Measurements from ENCODE around the gene MKRN2. TPM values are rescaled to one million over a fixed set of nuclear protein-coding genes. Genes with fewer than 3 reads are reported as not detected.
"Not testable (repeated sequence)": the region's sequence is repeated elsewhere in the genome, so short reads cannot be mapped to it uniquely, and the experiment has no call there.

The MKRN2 gene
- total RNA-seq, 2 experiments from 2014 or later, result 21.5 to 24.9 TPM

DNA sequence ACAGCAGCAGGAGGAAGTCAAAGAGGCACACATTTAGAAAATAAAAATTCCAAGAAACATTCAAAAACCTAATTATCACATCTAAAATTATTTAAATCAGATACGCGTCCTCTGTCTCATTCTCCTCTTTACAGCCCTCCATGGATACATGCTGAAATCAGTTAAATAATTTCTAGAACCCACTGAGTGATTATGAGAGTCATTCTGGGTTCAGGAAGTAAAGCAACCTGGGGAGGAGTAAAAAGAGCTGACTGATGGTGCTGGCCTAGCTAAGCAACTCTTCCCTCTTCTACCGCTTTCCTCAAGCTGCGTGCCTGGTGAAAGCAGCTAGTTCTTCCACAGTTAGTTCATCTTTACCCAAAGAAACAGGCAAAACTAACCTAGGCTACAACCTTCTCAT is 58.4 kb downstream of the MKRN2 start:
- ATAC-seq, result peak; percentile 53
- H3K27ac Mint-ChIP-seq, result peak overlapping the region; percentile 19
- CTCF ChIA-PET, result interaction anchor here (1.1 to 1.4 kb wide), 5 partner anchors 10 to 94 kb away, joined by 3 read pairs; partner anchors contain the start of gene RAF1

DNA sequence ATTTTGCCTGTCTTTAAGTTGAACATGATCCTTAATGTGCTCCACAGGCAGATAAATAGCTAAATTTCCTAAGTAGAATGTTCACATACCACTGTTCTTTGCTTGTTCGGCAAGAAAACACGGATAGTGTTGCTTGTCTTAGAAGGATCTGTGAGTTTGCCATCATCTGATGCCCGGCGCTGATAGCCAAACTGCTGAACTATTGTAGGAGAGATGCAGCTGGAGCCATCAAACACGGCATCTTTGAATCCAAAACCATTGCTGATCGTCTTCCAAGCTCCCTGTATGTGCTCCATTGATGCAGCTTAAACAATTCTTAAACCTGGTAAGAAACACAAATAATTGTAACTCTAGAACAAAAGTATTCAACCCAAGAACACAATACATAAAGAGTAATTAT is 61.5 kb downstream of the MKRN2 start:
- DNase-seq, result no peak
- no peak for ATAC-seq
- Mint-ChIP-seq H3K4me3 (no peak overlapping the region), H3K4me1 (peaks cover 43% of the 10 kb centered on the region), H3K9me3 (ENCODE audit: low read depth) (no peaks in the 10 kb centered on the region), H3K27me3 (no peaks in the 10 kb centered on the region), H3K36me3 (ENCODE audit: low read depth) (peaks cover 20% of the 10 kb centered on the region), H3K27ac (no peak overlapping the region)
- CTCF ChIA-PET, result interaction anchor here (0.6 to 1.3 kb wide), 4 partner anchors 10 to 356 kb away, joined by 3 read pairs; no protein-coding TSS in a partner anchor
- intact Hi-C loops (cut with DNase I, micrococcal nuclease), result no loop called here
- POLR2A ChIA-PET, result interaction anchor here (0.6 kb wide), 2 partner anchors 32 to 223 kb away, joined by 3 read pairs; no protein-coding TSS in a partner anchor

More for the DNA sequence above, 58.4 kb downstream of the MKRN2 start:
- peaks cover 39% of the 10 kb centered on the region for H3K4me1 Mint-ChIP-seq
- H3K9me3 Mint-ChIP-seq (ENCODE audit: low read depth), result no peaks in the 10 kb centered on the region
- POLR2A ChIA-PET, result interaction anchor here (0.6 to 1.3 kb wide), 2 partner anchors 8 to 386 kb away, joined by 3 to 5 read pairs; no protein-coding TSS in a partner anchor
- peaks cover 29% of the 10 kb centered on the region for H3K36me3 Mint-ChIP-seq (ENCODE audit: low read depth)
- H3K27me3 Mint-ChIP-seq, result no peaks in the 10 kb centered on the region
- H3K4me3 Mint-ChIP-seq, result no peak overlapping the region
- intact Hi-C loops (cut with DNase I, micrococcal nuclease), result no loop called here
- DNase-seq, result no peak

DNA sequence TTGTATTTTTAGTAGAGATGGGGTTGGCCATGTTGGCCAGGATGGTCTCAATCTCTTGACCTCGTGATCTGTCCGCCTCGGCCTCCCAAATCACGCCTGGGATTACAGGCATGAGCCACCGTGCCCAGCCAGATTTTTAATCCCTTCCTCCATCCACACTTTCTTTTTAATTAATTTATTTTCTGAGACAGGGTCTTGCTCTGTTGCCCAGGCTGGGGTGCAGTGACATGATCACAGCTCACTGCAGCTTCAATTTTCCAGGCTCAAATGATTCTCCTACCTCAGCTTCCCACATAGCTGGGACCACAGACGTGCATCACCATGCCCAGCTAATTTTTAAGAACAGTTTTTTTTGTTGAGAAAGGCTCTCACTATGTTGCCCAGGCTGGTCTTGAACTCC is 63.4 kb downstream of the MKRN2 start:
- no peak overlapping the region for H3K27ac Mint-ChIP-seq
- peaks cover 10% of the 10 kb centered on the region for H3K36me3 Mint-ChIP-seq (ENCODE audit: low read depth)
- DNase-seq (no peak), ATAC-seq (no peak)
- intact Hi-C loops (cut with DNase I, micrococcal nuclease), result no loop called here
- POLR2A ChIA-PET, result no interaction called here
- H3K9me3 Mint-ChIP-seq (ENCODE audit: low read depth), result no peaks in the 10 kb centered on the region
- H3K4me1 Mint-ChIP-seq, result peaks cover 40% of the 10 kb centered on the region
- no peaks in the 10 kb centered on the region for H3K27me3 Mint-ChIP-seq
- H3K4me3 Mint-ChIP-seq, result no peak overlapping the region
- CTCF ChIA-PET, result no interaction called here

DNA sequence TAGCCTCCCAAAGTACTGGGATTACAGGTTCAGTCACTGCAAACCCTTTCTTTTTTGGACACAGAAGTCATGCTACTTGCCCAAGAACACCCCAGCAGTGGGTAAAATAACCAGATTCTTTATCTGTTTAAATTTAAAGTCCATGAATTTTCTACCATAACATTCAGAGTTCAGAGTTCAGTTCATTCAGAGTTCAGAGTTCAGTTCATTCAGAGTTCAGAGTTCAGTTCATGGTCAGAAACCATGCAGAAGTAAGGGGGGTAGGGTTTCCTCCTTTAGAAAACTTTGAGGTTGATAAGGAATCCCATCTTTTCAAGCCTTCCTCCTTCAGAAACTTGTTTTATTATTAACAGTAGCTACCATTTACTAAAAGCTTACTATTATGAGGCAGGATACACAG is 63.8 kb downstream of the MKRN2 start:
- POLR2A ChIA-PET, result no interaction called here
- H3K4me1 Mint-ChIP-seq, result peaks cover 42% of the 10 kb centered on the region
- CTCF ChIA-PET, result interaction anchor here (0.5 kb wide), 1 partner anchor 38 kb away, joined by 3 read pairs; no protein-coding TSS in a partner anchor
- no peaks in the 10 kb centered on the region for H3K9me3 Mint-ChIP-seq (ENCODE audit: low read depth)
- no peak overlapping the region for H3K4me3 Mint-ChIP-seq
- no peaks in the 10 kb centered on the region for H3K27me3 Mint-ChIP-seq
- peaks cover 7% of the 10 kb centered on the region for H3K36me3 Mint-ChIP-seq (ENCODE audit: low read depth)
- intact Hi-C loops (cut with DNase I, micrococcal nuclease), result no loop called here
- ATAC-seq, result no peak
- peak overlapping the region; percentile 6 for H3K27ac Mint-ChIP-seq
- no peak for DNase-seq

DNA sequence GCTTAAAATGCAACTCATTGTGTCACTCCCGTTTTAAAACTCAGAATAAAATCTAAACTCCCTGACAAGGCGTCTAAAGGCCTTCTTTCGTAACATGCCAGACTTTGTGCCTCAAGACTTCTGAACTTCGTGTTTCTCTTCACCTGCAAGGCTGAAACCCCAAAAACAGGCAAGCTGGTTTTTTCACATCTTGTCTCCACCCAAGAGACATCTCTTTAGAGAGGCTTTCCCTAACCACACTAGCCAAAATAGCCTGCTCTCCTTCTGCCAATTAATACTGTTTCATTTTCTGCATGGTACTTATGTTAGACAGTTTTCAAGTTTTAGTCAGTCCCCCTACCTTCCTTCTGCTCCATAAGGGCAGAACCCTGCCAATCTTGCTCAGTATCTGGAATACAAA is 65.4 kb downstream of the MKRN2 start:
- ChIA-PET POLR2A (no interaction called here), CTCF (no interaction called here)
- DNase-seq, result no peak
- Mint-ChIP-seq H3K9me3 (ENCODE audit: low read depth) (no peaks in the 10 kb centered on the region), H3K27ac (peak overlapping the region; percentile 35), H3K36me3 (ENCODE audit: low read depth) (peaks cover 4% of the 10 kb centered on the region), H3K4me1 (peaks cover 46% of the 10 kb centered on the region), H3K27me3 (no peaks in the 10 kb centered on the region), H3K4me3 (no peak overlapping the region)
- intact Hi-C loops (cut with DNase I, micrococcal nuclease), result no loop called here
- ATAC-seq, result no peak

DNA sequence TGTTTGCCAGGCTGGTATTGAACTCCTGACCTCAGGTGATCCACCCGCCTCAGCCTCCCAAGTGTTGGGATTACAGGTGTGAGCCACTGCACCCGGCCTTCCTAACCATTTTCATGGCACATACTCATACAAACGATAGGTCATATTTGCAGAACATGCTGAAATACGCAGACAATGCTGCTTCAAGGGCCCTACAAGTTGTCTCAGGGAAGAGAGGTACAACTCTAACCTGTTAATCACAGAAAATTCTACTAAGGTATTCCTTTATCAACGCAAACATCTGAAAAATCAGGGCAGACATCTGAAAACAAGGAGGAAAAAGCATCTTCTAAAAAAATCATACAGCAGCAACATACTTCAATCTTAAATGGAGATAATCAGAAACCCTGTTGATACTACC is 67.2 kb downstream of the MKRN2 start:
- Mint-ChIP-seq H3K27ac (peak overlapping the region; percentile 43), H3K9me3 (ENCODE audit: low read depth) (no peaks in the 10 kb centered on the region), H3K36me3 (ENCODE audit: low read depth) (peaks cover 4% of the 10 kb centered on the region), H3K4me1 (peaks cover 56% of the 10 kb centered on the region), H3K4me3 (no peak overlapping the region), H3K27me3 (no peaks in the 10 kb centered on the region)
- CTCF ChIA-PET, result no interaction called here
- DNase-seq (no peak), ATAC-seq (no peak)
- intact Hi-C loops (cut with DNase I, micrococcal nuclease), result no loop called here
- POLR2A ChIA-PET, result no interaction called here

DNA sequence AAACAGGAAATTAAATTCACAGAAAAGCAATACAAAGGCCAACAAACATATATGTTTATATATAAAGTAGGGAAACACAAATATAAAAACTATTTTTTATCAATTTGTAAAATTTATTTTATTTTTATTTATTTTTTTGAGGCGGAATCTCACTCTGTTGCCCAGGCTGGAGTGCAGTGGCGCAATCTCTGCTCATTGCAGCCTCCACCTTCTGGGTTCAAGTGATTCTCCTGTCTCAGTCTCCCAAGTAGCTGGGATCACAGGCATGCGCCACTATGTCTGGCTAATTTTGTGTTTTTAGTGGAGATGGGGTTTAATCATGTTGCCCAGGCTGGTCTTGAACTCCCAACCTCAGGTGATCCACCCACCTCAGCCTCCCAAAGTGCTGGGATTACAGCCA is 68.1 kb downstream of the MKRN2 start:
- H3K36me3 Mint-ChIP-seq (ENCODE audit: low read depth); intact Hi-C loops (cut with DNase I, micrococcal nuclease); H3K9me3 Mint-ChIP-seq (ENCODE audit: low read depth); H3K27ac Mint-ChIP-seq; DNase-seq; H3K4me3 Mint-ChIP-seq; ATAC-seq; H3K27me3 Mint-ChIP-seq: not testable (repeated sequence)
- ChIA-PET CTCF (interaction anchor here (0.6 kb wide), 1 partner anchor 184 kb away, joined by 3 read pairs; no protein-coding TSS in a partner anchor), POLR2A (interaction anchor here (0.8 to 0.9 kb wide), 2 partner anchors 39 to 42 kb away, joined by 3 read pairs; partner anchors contain the start of gene RAF1)
- peaks cover 57% of the 10 kb centered on the region for H3K4me1 Mint-ChIP-seq

DNA sequence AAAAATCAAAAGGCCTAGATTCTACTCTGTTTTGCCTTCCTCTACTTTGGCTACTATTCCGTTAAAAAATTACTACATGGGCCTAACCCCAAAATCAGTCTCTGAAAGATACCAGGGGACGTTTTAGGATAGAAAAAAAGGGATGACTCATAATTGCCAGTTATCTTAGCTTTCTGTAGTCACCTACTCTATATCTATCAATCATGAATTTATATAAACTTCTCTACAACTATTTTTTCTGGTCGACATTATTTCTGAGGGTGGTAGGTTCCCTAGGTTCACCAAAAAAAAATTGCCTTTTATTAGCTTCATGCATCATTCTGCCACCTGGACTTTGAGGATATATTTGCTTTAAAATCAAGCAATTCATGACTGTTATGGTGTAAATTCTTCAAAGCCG is 70.5 kb downstream of the MKRN2 start:
- Mint-ChIP-seq H3K4me3 (no peak overlapping the region), H3K9me3 (ENCODE audit: low read depth) (no peaks in the 10 kb centered on the region), H3K4me1 (peaks cover 56% of the 10 kb centered on the region), H3K27me3 (no peaks in the 10 kb centered on the region), H3K36me3 (ENCODE audit: low read depth) (peaks cover 6% of the 10 kb centered on the region), H3K27ac (peak overlapping the region; percentile 79)
- ChIA-PET POLR2A (interaction anchor here (0.5 kb wide), 1 partner anchor 36 kb away, joined by 3 read pairs; no protein-coding TSS in a partner anchor), CTCF (interaction anchor here (0.5 kb wide), 1 partner anchor 377 kb away, joined by 3 read pairs; no protein-coding TSS in a partner anchor)
- peak; percentile 63 for ATAC-seq
- intact Hi-C loops (cut with DNase I, micrococcal nuclease), result no loop called here
- DNase-seq, result no peak

DNA sequence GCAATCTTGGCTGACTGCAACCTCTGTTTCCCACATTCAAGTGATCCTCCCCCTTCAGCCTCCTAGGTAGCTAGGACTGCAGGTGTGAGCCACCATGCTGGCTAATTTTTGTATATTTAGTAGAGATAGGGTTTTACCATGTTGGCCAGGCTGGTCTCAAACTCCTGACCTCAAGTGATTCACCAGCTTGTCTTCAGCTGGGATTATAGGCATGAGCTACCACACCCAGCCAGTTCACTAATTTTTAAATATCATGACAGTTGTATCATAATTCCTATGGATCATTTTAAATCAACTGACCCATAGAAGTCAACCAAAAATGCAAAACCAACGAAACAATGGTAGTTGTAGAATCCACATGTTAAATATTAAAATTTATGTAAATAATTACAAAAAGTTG is 71.9 kb downstream of the MKRN2 start:
- no peaks in the 10 kb centered on the region for H3K27me3 Mint-ChIP-seq
- no peak overlapping the region for H3K4me3 Mint-ChIP-seq
- CTCF ChIA-PET, result no interaction called here
- peaks cover 59% of the 10 kb centered on the region for H3K4me1 Mint-ChIP-seq
- DNase-seq (no peak), ATAC-seq (no peak)
- POLR2A ChIA-PET, result no interaction called here
- no peak overlapping the region for H3K27ac Mint-ChIP-seq
- intact Hi-C loops (cut with DNase I, micrococcal nuclease), result no loop called here
- H3K9me3 Mint-ChIP-seq (ENCODE audit: low read depth), result no peaks in the 10 kb centered on the region
- H3K36me3 Mint-ChIP-seq (ENCODE audit: low read depth), result peaks cover 8% of the 10 kb centered on the region

DNA sequence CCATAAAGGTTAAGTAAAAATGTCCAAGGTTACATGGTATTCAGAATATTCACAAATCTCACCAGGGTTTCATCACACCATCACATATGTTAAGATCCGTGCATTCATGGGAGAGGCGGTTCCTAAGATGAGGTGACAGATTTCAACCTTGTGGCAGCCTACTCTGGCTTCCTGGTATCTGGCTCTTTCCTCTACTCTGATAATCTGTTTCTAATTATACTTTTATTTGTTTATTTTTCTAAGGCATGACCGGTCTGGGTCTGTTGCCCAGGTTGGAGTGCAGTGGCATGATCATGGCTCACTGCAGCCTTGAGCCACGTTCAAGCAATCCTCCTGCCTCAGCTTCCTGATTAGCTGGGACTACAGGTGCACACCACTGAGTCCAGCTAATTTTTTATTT is 72.7 kb downstream of the MKRN2 start:
- H3K27me3 Mint-ChIP-seq, result no peaks in the 10 kb centered on the region
- CTCF ChIA-PET, result no interaction called here
- no peak overlapping the region for H3K4me3 Mint-ChIP-seq
- intact Hi-C loops (cut with DNase I, micrococcal nuclease), result no loop called here
- DNase-seq, result no peak
- no peak overlapping the region for H3K27ac Mint-ChIP-seq
- peaks cover 56% of the 10 kb centered on the region for H3K4me1 Mint-ChIP-seq
- H3K36me3 Mint-ChIP-seq (ENCODE audit: low read depth), result peaks cover 10% of the 10 kb centered on the region
- no peak for ATAC-seq
- no peaks in the 10 kb centered on the region for H3K9me3 Mint-ChIP-seq (ENCODE audit: low read depth)
- POLR2A ChIA-PET, result no interaction called here

DNA sequence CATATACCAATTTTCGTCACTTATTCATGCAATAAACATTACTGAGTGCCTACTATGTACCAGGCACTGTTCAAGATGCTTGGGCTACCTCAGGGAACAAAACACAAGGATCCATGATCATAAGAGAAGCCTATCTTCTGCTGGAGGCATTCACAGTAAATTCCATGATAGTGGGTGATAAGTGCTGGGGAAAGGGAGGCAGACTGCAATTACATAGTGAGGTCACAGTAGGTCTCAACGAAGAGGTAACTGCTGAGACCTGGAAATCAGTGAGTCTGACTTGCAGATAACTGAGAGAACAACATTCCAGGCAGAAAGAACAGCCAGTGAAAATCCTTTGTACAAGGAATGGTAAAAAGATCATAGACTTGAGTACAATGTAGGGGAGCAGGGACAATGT is 73.4 kb downstream of the MKRN2 start:
- Mint-ChIP-seq H3K9me3 (ENCODE audit: low read depth) (no peaks in the 10 kb centered on the region), H3K27me3 (no peaks in the 10 kb centered on the region), H3K4me1 (peaks cover 51% of the 10 kb centered on the region), H3K4me3 (no peak overlapping the region), H3K36me3 (ENCODE audit: low read depth) (peaks cover 10% of the 10 kb centered on the region), H3K27ac (peak overlapping the region; percentile 7)
- CTCF ChIA-PET, result no interaction called here
- intact Hi-C loops (cut with DNase I, micrococcal nuclease), result no loop called here
- POLR2A ChIA-PET, result no interaction called here
- ATAC-seq (no peak), DNase-seq (no peak)

DNA sequence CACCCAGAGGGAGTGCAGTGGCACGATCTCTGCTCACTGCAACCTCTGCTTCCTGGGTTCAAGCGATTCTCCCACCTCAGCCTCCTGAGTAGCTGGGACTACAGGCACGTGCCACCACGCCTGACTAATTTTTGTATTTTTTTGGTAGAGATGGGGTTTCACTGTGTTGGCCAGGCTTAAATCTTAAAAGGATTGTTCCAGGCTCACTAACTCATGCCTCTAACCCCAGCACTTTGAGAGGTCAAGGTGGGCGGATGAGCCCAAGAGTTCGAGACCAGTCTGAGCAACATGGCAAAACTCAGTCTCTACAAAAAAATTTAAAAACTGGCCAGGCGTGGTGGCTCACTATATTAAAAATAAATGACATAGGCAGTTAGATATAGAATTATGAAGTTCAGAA is 74.0 kb downstream of the MKRN2 start:
- H3K9me3 Mint-ChIP-seq (ENCODE audit: low read depth); CTCF ChIA-PET; H3K27me3 Mint-ChIP-seq; H3K27ac Mint-ChIP-seq; H3K4me3 Mint-ChIP-seq; DNase-seq; intact Hi-C loops (cut with DNase I, micrococcal nuclease); POLR2A ChIA-PET; ATAC-seq: not testable (repeated sequence)
- Mint-ChIP-seq H3K4me1 (peaks cover 46% of the 10 kb centered on the region), H3K36me3 (ENCODE audit: low read depth) (peaks cover 10% of the 10 kb centered on the region)
